Uterus (tissue), 4 donors: ENCODE measurements around the gene ZNF414. TPM values are rescaled to one million over a fixed set of nuclear protein-coding genes. Genes with fewer than 3 reads are reported as not detected.

Source experiments
- DNase-seq, 2 donors: peaks; one replicate each; pipeline ENCODE4 v3.0.0-alpha.2; 2019 to 2020
- H3K27ac ChIP-seq, 2 donors: fragments of 200-600 bp; sonication (generic); 1 replicate in 1 of 2; 2 replicates in 1 of 2; pipeline ENCODE4 v1.5.1; 2016 to 2018
- H3K27me3 ChIP-seq, 2 donors: fragments of 200-600 bp; sonication (generic); one replicate each; pipeline ENCODE4 v1.5.1; 2018 to 2019; ENCODE audit warnings: control low read depth in 1 of 2
- H3K36me3 ChIP-seq, 2 donors: fragments of 200-600 bp; sonication (generic); one replicate each; pipeline ENCODE4 v1.5.1; 2019; ENCODE audit warnings: control low read depth in 1 of 2
- H3K4me1 ChIP-seq, 2 donors: fragments of 200-600 bp; sonication (generic); one replicate each; pipeline ENCODE4 v1.5.1; 2018 to 2019; ENCODE audit warnings: control low read depth in 1 of 2
- H3K4me3 ChIP-seq, 2 donors: fragments of 200-600 bp; sonication (generic); 1 replicate in 1 of 2; 2 replicates in 1 of 2; pipeline ENCODE4 v1.5.1; 2018 to 2019; ENCODE audit warnings: mild to moderate bottlenecking in 1 of 2
- H3K9me3 ChIP-seq, 2 donors: fragments of 200-600 bp; sonication (generic); one replicate each; pipeline ENCODE4 v1.5.1; 2019; ENCODE audit warnings: control low read depth in 1 of 2
- CTCF ChIP-seq, 4 experiments: fragments of 200-600 bp in 2 of 4; fragments of 450-650 bp in 2 of 4; sonication (generic) in 2 of 4; IDR thresholded peaks; one replicate each; pipeline ENCODE4 v1.5.1; 2016 to 2019; ENCODE audit warnings: antibody characterized with exemption in 4 of 4, mild to moderate bottlenecking in 2 of 4, moderate library complexity in 1 of 4
- POLR2A ChIP-seq, 2 donors: fragments of 450-650 bp; IDR thresholded peaks; one replicate each; pipeline ENCODE4 v1.6.1; 2016; ENCODE audit warnings: antibody characterized with exemption in 2 of 2, mild to moderate bottlenecking in 1 of 2, moderate library complexity in 1 of 2
- intact Hi-C: fragments of 100-400 bp; cut with DNase I; formaldehyde crosslinking; loops from one replicate; pipeline ENCODE4 v1.15.1; 2023; ENCODE audit warnings: low total_unique reads
- total RNA-seq, 4 donors: library from RNA; depleted of rRNA in 3 of 4; stranded (reverse); fragments of >200 nt in 3 of 4; gene quantifications; one replicate each; pipeline versions ENCODE4 v1.1.0 to v1.2.4, GENCODE V29; 2014 to 2023
- donor health status: DM: yes; HTN: yes; CAD: no.

The ZNF414 gene
- total RNA-seq, 4 donors from 2014 or later, result 11.6 to 275 (median 24.4) TPM

GRCh38 chr19:8476524-8476923 is 37.4 kb downstream of the ZNF414 start:
- intact Hi-C loops, result no loop called here
- H3K4me1 ChIP-seq, result no peaks in the 10 kb centered on the region
- no peak for DNase-seq
- H3K27ac ChIP-seq, result no peak overlapping the region
- H3K27me3 ChIP-seq, result no peaks in the 10 kb centered on the region
- no peaks in the 10 kb centered on the region for H3K36me3 ChIP-seq
- H3K9me3 ChIP-seq, result no peaks in the 10 kb centered on the region
- no peak overlapping the region for H3K4me3 ChIP-seq
- no peak for TF ChIP-seq POLR2A (IDR thresholded peaks at IDR 0.05)
- no peak for TF ChIP-seq CTCF (IDR thresholded peaks at IDR 0.05)

GRCh38 chr19:8475005-8475404 is 39.0 kb downstream of the ZNF414 start:
- DNase-seq, result no peak
- Histone ChIP-seq H3K27me3 (no peaks in the 10 kb centered on the region), H3K4me1 (no peaks in the 10 kb centered on the region), H3K27ac (no peak overlapping the region), H3K9me3 (no peaks in the 10 kb centered on the region), H3K36me3 (no peaks in the 10 kb centered on the region), H3K4me3 (no peak overlapping the region)
- intact Hi-C loops, result no loop called here
- TF ChIP-seq CTCF (IDR thresholded peaks at IDR 0.05), result no peak
- TF ChIP-seq POLR2A (IDR thresholded peaks at IDR 0.05), result no peak

GRCh38 chr19:8473648-8474476 is 40.1 kb downstream of the ZNF414 start:
- intact Hi-C loops, result no loop called here
- Histone ChIP-seq H3K36me3 (no peaks in the 10 kb centered on the region), H3K9me3 (no peaks in the 10 kb centered on the region), H3K27ac (no peak overlapping the region), H3K4me1 (no peaks in the 10 kb centered on the region), H3K27me3 (no peaks in the 10 kb centered on the region), H3K4me3 (no peak overlapping the region)
- no peak for DNase-seq
- TF ChIP-seq POLR2A (IDR thresholded peaks at IDR 0.05), result no peak

- Histone ChIP-seq H3K9me3 (no peaks in the 10 kb centered on the region), H3K36me3 (no peaks in the 10 kb centered on the region), H3K27ac (no peak overlapping the region), H3K4me3 (no peak overlapping the region), H3K27me3 (no peaks in the 10 kb centered on the region), H3K4me1 (no peaks in the 10 kb centered on the region)
- TF ChIP-seq POLR2A (IDR thresholded peaks at IDR 0.05) (no peak), CTCF (IDR thresholded peaks at IDR 0.05) (no peak)
- intact Hi-C loops, result no loop called here
- no peak for DNase-seq
These were observed 44.2 kb downstream of the ZNF414 start for GRCh38 chr19:8469613-8470368.

- Histone ChIP-seq H3K9me3 (no peaks in the 10 kb centered on the region), H3K4me1 (no peaks in the 10 kb centered on the region), H3K36me3 (no peaks in the 10 kb centered on the region), H3K4me3 (no peak overlapping the region), H3K27me3 (no peaks in the 10 kb centered on the region), H3K27ac (no peak overlapping the region)
- TF ChIP-seq POLR2A (IDR thresholded peaks at IDR 0.05) (no peak), CTCF (IDR thresholded peaks at IDR 0.05) (no peak)
- no peak for DNase-seq
- intact Hi-C loops, result no loop called here
These were observed 45.1 kb downstream of the ZNF414 start for GRCh38 chr19:8468761-8469373.
